Measurements from ENCODE around the gene COPZ1.

GRCh38 chr12:54341378-54342300 lies 16.7 kb downstream of the COPZ1 start:
- TF ChIP-seq CTCF (IDR thresholded peaks at IDR 0.05) = no peak
- no peak for TF ChIP-seq POLR2AphosphoS5 (IDR thresholded peaks at IDR 0.05)

Data from breast epithelium (tissue), 3 donors.